GM19023 (cell line): Measurements from ENCODE around the gene TXNDC9.
"Not testable (repeated sequence)": the region's sequence is repeated elsewhere in the genome, so short reads cannot be mapped to it uniquely, and the experiment has no call there.

Source experiments
- ATAC-seq: cut with Tn5 transposase; IDR thresholded peaks from one replicate; pipeline ENCODE4 v1.9.1; 2021; ENCODE audit warnings: mild to moderate bottlenecking, moderate library complexity; ENCODE audit not compliant: unreplicated experiment

TXNDC9 gene

GRCh38 chr2:99336804-99337112 is 625 bp upstream of the TXNDC9 start:
- peak; percentile 3 for ATAC-seq

- no peak for ATAC-seq
These were observed 10.7 kb downstream of the TXNDC9 start for GRCh38 chr2:99325384-99325783.

GRCh38 chr2:99317873-99318200 is 18.3 kb downstream of the TXNDC9 start:
- ATAC-seq, result not testable (repeated sequence)

- ATAC-seq, result no peak
These were observed 18.8 kb downstream of the TXNDC9 start for GRCh38 chr2:99317161-99317872.

DNA sequence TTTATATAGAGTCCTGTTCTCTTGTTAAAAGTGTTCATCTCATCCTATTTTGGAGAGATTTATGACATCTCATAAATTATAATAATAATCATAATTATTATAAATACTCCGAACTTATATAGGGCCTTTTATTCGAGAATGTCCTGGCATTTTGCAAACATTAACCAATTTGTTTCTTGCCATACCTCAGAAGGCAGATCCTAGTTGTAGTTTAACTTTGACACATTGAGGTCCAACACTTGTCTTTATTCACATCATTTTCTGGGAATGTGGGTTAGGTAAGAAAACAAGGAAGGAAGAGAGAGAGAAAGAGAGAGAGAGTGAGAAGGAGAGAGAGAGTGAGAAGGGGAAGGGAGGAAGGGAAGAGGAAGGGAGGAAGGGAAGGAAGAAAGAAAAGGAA is 35.0 kb downstream of the TXNDC9 start, which contains the start of gene LYG1:
TSS of gene LYG1 (minus strand) at position 101 of the 400 bp plus-strand sequence. CDS start 5,527 bp downstream, outside the sequence.
- ATAC-seq, result not testable (repeated sequence)

DNA sequence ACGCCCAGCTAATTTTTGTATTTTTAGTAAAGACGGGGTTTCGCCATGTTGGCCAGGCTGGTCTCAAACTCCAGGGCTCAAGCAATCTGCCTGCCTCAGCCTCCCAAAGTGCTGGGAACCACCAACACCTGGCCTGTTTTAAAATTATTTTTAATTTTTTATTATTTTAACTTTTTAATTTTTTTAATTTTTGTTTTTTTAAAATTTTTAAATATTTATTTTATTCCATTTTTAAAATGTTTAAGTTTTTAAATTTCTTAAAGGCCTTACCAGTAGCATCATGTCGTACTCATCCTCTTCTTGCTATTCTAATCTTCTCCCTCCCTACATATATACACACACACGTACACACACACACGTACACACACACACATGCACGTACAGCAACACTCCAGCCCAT is 36.6 kb downstream of the TXNDC9 start:
- no peak for ATAC-seq

DNA sequence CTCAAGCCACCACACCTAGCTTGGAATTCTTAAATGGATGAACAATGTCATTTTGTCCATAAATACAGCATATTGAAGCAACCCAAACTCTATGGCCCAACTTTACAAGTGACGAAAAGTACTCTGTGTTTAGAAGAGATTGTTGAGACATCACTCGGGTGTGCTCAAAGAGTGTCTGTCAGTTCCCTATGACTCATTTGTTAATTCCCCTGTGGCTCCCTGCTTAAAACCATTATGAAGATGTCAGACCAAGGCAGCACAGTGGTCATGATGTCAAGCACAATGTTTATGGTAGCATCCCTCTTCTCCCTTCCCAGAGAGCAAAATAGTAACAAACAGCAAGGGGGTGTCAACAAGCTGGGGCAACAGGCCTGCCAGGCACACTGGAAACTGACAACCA is 38.1 kb downstream of the TXNDC9 start:
- no peak for ATAC-seq

DNA sequence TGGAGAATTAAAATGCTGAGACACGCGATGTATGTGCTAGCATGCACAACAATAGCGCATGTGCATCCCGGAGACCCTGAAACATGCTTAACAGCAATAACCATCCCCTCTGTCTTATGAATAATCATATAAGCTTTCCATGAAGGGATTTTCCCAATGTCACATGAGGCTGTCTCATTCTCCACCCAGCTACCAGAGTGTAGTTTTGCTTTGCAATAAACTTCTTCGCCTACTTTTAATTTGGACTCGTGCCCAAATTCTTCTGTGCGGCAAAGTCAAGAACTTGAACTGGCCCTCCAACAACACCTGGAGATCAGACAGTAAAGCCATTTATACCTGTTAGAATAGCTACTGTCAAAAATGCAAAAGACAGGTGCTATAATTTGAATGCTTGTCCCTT is 50.6 kb downstream of the TXNDC9 start:
- no peak for ATAC-seq

DNA sequence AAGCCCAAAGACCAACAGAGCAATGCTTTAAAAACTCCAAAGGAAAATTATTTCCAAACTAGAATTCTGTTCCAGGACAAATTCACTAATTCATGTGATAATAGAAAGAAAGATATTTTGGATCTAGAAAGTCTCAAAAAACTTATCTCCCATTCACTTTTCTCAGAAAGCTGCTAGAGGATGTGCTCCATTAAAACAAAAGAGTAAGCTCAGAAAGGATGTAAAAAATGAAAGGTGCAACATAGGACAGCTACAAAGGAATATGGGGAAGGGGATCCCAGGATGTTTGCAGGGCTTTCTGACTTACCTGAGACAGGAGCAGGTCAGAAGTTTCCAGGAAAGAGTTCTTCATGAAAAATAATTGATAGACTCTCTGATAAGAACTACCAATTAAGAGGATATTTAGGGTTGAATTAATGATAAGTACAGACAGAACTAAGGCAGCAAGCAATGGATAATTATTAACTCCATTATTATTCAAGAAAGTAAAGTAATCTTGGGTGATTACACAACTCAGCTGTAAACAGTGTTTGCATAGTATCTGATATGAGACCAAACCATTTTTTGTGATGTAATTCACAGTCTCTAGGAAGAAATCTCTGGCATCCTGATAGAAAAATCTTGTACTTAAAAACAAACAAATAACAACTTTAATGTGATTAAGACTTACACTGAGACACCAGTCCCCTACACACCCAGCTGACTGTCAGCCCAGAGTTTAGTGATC is 56.0 kb downstream of the TXNDC9 start:
- ATAC-seq, result no peak

DNA sequence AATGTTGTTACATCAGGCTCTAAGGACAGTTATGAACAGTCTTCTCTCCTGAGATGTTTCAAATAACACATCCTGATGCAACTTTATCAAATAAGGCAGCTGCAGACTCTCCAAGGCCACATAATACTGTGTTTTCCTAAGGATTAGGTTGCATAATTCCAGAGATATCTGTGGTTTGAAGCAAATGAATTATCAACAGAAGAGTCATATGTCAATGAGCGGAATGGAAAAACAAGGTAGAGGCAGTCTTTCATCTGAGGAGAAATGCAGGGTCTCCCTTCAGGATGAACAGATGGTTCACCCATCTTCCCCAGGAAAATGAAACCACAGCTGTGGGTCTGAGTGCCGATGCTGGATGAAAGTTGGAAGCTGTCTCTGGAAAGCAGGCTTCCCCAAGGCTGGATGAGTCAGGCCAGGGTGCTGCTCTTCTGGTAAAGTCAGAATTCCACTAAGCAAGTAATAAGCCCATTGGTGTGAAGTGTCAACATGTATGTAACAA is 57.3 kb downstream of the TXNDC9 start:
- no peak for ATAC-seq

DNA sequence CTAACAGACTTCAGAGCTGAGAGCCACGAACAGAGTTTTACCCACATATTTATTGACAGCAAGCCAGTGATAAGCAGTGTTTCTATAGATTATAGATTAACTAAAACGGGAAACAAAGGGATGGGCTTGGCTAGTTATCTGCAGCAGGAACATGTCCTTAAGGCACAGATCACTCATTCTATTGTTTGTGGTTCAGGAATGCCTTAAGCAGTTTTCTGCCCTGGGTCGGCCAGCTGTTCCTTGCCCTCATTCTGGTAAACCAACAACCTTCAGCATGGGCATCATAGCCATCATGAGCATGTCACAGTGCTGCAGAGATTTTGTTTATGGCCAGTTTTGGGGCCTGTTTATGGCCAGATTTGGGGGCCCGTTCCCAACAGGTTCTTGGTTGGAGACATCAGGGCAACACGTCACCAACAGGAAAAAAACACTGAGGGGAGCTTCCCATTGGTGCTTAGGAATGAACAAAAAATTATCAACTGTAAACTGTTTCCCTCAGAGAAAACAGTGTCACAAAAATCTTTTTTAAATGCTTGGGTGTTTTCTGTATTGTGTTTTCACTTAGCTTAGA is 57.9 kb downstream of the TXNDC9 start:
- not testable (repeated sequence) for ATAC-seq

DNA sequence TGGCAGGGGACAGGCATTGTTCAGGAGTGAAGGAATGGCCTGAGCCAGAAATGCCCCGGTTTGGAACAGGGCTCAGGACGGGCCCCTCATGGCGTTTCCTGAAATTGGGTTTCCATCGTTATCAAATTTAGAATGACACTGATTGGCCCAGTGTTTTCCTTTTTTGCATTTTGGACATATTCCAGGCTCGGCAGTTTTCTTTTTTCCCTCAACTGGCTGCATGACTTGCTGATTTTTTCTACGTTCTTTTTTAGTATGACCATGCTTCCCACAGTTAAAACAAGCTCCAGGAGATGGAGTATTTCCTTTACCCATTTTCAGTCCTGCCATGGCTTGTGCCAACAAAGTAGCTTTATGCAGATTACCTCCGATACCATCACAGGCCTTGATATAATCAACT is 60.3 kb downstream of the TXNDC9 start:
- ATAC-seq, result no peak
